ENCODE measurements around the gene KCNA1. TPM values are rescaled to one million over a fixed set of nuclear protein-coding genes. Genes with fewer than 3 reads are reported as not detected.

The KCNA1 gene
- total RNA-seq, 6 experiments from 2014 or later: not detected

- no peak overlapping the region for H3K4me3 Mint-ChIP-seq
- peaks cover 11% of the 10 kb centered on the region for H3K4me1 Mint-ChIP-seq (ENCODE audit: low read depth)
- DNase-seq: peak; percentile 82
- H3K9me3 Mint-ChIP-seq: no peaks in the 10 kb centered on the region
- H3K36me3 Mint-ChIP-seq (ENCODE audit: low read depth): no peaks in the 10 kb centered on the region
- no peak overlapping the region for H3K27ac Mint-ChIP-seq
- no peak for TF ChIP-seq CTCF (IDR thresholded peaks at IDR 0.05)
- H3K27me3 Mint-ChIP-seq (ENCODE audit: insufficient read depth): peaks cover 9% of the 10 kb centered on the region
Observed at GRCh38 chr12:4900327-4900726, 9.4 kb upstream of the KCNA1 start.

GRCh38 chr12:4905316-4905715, 4.4 kb upstream of the KCNA1 start:
- Mint-ChIP-seq H3K9me3 (no peaks in the 10 kb centered on the region), H3K4me1 (ENCODE audit: low read depth) (peaks cover 8% of the 10 kb centered on the region), H3K27ac (no peak overlapping the region), H3K36me3 (ENCODE audit: low read depth) (no peaks in the 10 kb centered on the region), H3K4me3 (no peak overlapping the region), H3K27me3 (ENCODE audit: insufficient read depth) (peaks cover 20% of the 10 kb centered on the region)
- DNase-seq: no peak
- TF ChIP-seq CTCF (IDR thresholded peaks at IDR 0.05): no peak

GRCh38 chr12:4908684-4909409, 858 bp upstream of the KCNA1 start:
- Mint-ChIP-seq H3K36me3 (ENCODE audit: low read depth) (peaks cover 4% of the 10 kb centered on the region; the same call in 1 of the 2 replicates), H3K27ac (no peak overlapping the region), H3K4me3 (no peak overlapping the region), H3K27me3 (ENCODE audit: insufficient read depth) (peaks cover 37% of the 10 kb centered on the region), H3K4me1 (ENCODE audit: low read depth) (no peaks in the 10 kb centered on the region), H3K9me3 (peaks cover 11% of the 10 kb centered on the region)
- TF ChIP-seq CTCF (IDR thresholded peaks at IDR 0.05): no peak; the same call in 1 of the 2 replicates
- DNase-seq: no peak

- Mint-ChIP-seq H3K4me1 (ENCODE audit: low read depth) (no peaks in the 10 kb centered on the region), H3K9me3 (peaks cover 11% of the 10 kb centered on the region), H3K36me3 (ENCODE audit: low read depth) (peaks cover 4% of the 10 kb centered on the region; the same call in 1 of the 2 replicates), H3K27me3 (ENCODE audit: insufficient read depth) (peaks cover 37% of the 10 kb centered on the region), H3K4me3 (no peak overlapping the region), H3K27ac (no peak overlapping the region)
- no peak for TF ChIP-seq CTCF (IDR thresholded peaks at IDR 0.05)
- no peak for DNase-seq
Observed at GRCh38 chr12:4909410-4909733, 333 bp upstream of the KCNA1 start.

GRCh38 chr12:4910502-4911315, 1.0 kb downstream of the KCNA1 start:
- Mint-ChIP-seq H3K27ac (no peak overlapping the region), H3K4me3 (peak overlapping the region; percentile 74), H3K27me3 (ENCODE audit: insufficient read depth) (peaks cover 43% of the 10 kb centered on the region), H3K9me3 (peaks cover 11% of the 10 kb centered on the region), H3K4me1 (ENCODE audit: low read depth) (no peaks in the 10 kb centered on the region), H3K36me3 (ENCODE audit: low read depth) (peaks cover 4% of the 10 kb centered on the region; the same call in 1 of the 2 replicates)
- no peak for TF ChIP-seq CTCF (IDR thresholded peaks at IDR 0.05)
- no peak for DNase-seq

Measured in HFFc6 (cell line).